Natural killer cell (primary cell): ENCODE results near the gene DOCK2. TPM values are rescaled to one million over a fixed set of nuclear protein-coding genes. Genes with fewer than 3 reads are reported as not detected.

Experiments
- ATAC-seq, 3 donors: fragments of 150-1000 bp in 2 of 3; fragments of 200-7000 bp in 1 of 3; cut with Tn5 transposase; 1 replicate in 1 of 3; 2 replicates in 2 of 3; pipeline ENCODE4 v1.10.0; 2021; ENCODE audit warnings: mild to moderate bottlenecking in 2 of 3, moderate library complexity in 2 of 3
- DNase-seq, 2 donors: peaks; one replicate each; pipeline versions ENCODE4 v3.0.0 to v3.0.0-alpha.2; 2013 to 2021; ENCODE audit warnings: mixed read lengths in 1 of 2
- H3K27ac ChIP-seq: one replicate; pipeline ENCODE4 v1.5.1; 2013; ENCODE audit warnings: mild to moderate bottlenecking, low read length
- H3K27me3 ChIP-seq: one replicate; pipeline ENCODE4 v1.6.1; 2013; ENCODE audit warnings: low read length; ENCODE audit not compliant: control insufficient read depth, insufficient read depth
- H3K36me3 ChIP-seq: one replicate; pipeline ENCODE4 v1.6.1; 2013; ENCODE audit warnings: low read length; ENCODE audit not compliant: control insufficient read depth, insufficient read depth
- H3K4me1 ChIP-seq: one replicate; pipeline ENCODE4 v1.6.1; 2013; ENCODE audit warnings: low read length; ENCODE audit not compliant: control insufficient read depth, insufficient read depth
- H3K4me3 ChIP-seq: one replicate; pipeline ENCODE4 v1.5.1; 2013; ENCODE audit warnings: low read length
- H3K9me3 ChIP-seq: one replicate; pipeline ENCODE4 v1.6.1; 2013; ENCODE audit warnings: low read length; ENCODE audit not compliant: control insufficient read depth, insufficient read depth
- H3K27ac Mint-ChIP-seq, 2 donors: one replicate each; pipeline ENCODE4 v1.8.0; 2022; ENCODE audit warnings: mild to moderate bottlenecking in 2 of 2, mixed read lengths in 2 of 2, moderate library complexity in 1 of 2
- H3K27me3 Mint-ChIP-seq, 2 donors: one replicate each; pipeline ENCODE4 v1.8.0; 2022; ENCODE audit warnings: low read depth in 2 of 2, mixed read lengths in 2 of 2
- H3K36me3 Mint-ChIP-seq: one replicate; pipeline ENCODE4 v1.8.0; 2022; ENCODE audit warnings: mixed read lengths
- H3K4me1 Mint-ChIP-seq, 2 donors: one replicate each; pipeline ENCODE4 v1.8.0; 2022; ENCODE audit warnings: mixed read lengths in 2 of 2
- H3K4me3 Mint-ChIP-seq: one replicate; pipeline ENCODE4 v1.8.0; 2022; ENCODE audit warnings: mild to moderate bottlenecking, moderate library complexity, mixed read lengths
- H3K9me3 Mint-ChIP-seq, 2 donors: one replicate each; pipeline ENCODE4 v1.8.0; 2022; ENCODE audit warnings: mixed read lengths in 2 of 2
- CTCF ChIP-seq: fragments of 200-600 bp; IDR thresholded peaks from one replicate; pipeline ENCODE4 v1.8.0; 2022; ENCODE audit warnings: antibody characterized with exemption
- WGBS: methylation state at CpG from one replicate; pipeline ENCODE4 v1.1.7; 2013; ENCODE audit warnings: missing lambda C conversion rate; ENCODE audit not compliant: insufficient coverage; 5-methylcytosine and 5-hydroxymethylcytosine counted together
- intact Hi-C: fragments of 100-400 bp; cut with micrococcal nuclease; formaldehyde crosslinking; loops from one replicate; pipeline ENCODE4 v1.14.2; 2022
- total RNA-seq, 4 donors: library from RNA; stranded (reverse); fragments of 120-200 nt in 1 of 4; gene quantifications; one replicate each; pipeline versions ENCODE4 v1.2.3 to v1.2.4, GENCODE V29; 2013 to 2022

Gene DOCK2
- total RNA-seq, 3 donors from 2014 or later (not counting 1 experiment from before 2014, with no cell fraction given): 317 to 361 (median 320) TPM

- intact Hi-C loops: no loop called here
- Mint-ChIP-seq H3K27me3 (no peaks in the 10 kb centered on the region), H3K36me3 (peaks cover 12% of the 10 kb centered on the region), H3K27ac (no peak overlapping the region), H3K4me1 (peaks cover 24 to 32% of the 10 kb centered on the region in 2 donors), H3K9me3 (no peaks in the 10 kb centered on the region), H3K4me3 (no peak overlapping the region)
- TF ChIP-seq CTCF: no peak
- WGBS: 95% methylated on average over 3 of the region's 3 CpGs
- ATAC-seq (no peak), DNase-seq (no peak)
- H3K27ac ChIP-seq: no peak overlapping the region
- no peaks in the 10 kb centered on the region for H3K4me1 ChIP-seq
- H3K27me3 ChIP-seq: no peaks in the 10 kb centered on the region
- H3K9me3 ChIP-seq: no peaks in the 10 kb centered on the region
- H3K36me3 ChIP-seq: peaks cover 35% of the 10 kb centered on the region
- H3K4me3 ChIP-seq: no peak overlapping the region
These were observed 203.3 kb downstream of the DOCK2 start for GRCh38 chr5:169840405-169840804.

- H3K9me3 ChIP-seq: no peaks in the 10 kb centered on the region
- intact Hi-C loops: no loop called here
These were observed 205.6 kb downstream of the DOCK2 start for GRCh38 chr5:169842699-169843098.

GRCh38 chr5:169847519-169847918 is 210.4 kb downstream of the DOCK2 start:
- H3K9me3 Mint-ChIP-seq: peaks cover 5 to 10% of the 10 kb centered on the region in 2 donors
- Histone ChIP-seq H3K36me3 (peaks cover 36% of the 10 kb centered on the region), H3K4me1 (no peaks in the 10 kb centered on the region), H3K9me3 (peaks cover 14% of the 10 kb centered on the region), H3K27ac (no peak overlapping the region), H3K4me3 (no peak overlapping the region), H3K27me3 (no peaks in the 10 kb centered on the region)
- H3K36me3 Mint-ChIP-seq: peaks cover 14% of the 10 kb centered on the region
- intact Hi-C loops: no loop called here
- H3K27ac Mint-ChIP-seq: peak overlapping the region in 1 of 2 donors; percentile 15
- DNase-seq (no peak), ATAC-seq (no peak)
- no peak for TF ChIP-seq CTCF
- no peak overlapping the region for H3K4me3 Mint-ChIP-seq
- H3K4me1 Mint-ChIP-seq: peaks cover 41 to 42% of the 10 kb centered on the region in 2 donors
- 100% methylated on average over 1 of the region's 1 CpG for WGBS
- H3K27me3 Mint-ChIP-seq: no peaks in the 10 kb centered on the region

More at GRCh38 chr5:169842699-169843098, 205.6 kb downstream of the DOCK2 start:
- peak overlapping the region; percentile 9 to 45 for H3K27ac Mint-ChIP-seq
- Histone ChIP-seq H3K4me1 (no peaks in the 10 kb centered on the region), H3K27me3 (no peaks in the 10 kb centered on the region), H3K4me3 (no peak overlapping the region), H3K27ac (no peak overlapping the region), H3K36me3 (peaks cover 35% of the 10 kb centered on the region)
- ATAC-seq (no peak), DNase-seq (no peak)
- H3K4me3 Mint-ChIP-seq: no peak overlapping the region
- H3K9me3 Mint-ChIP-seq: no peaks in the 10 kb centered on the region
- peaks cover 12% of the 10 kb centered on the region for H3K36me3 Mint-ChIP-seq
- peaks cover 31 to 34% of the 10 kb centered on the region in 2 donors for H3K4me1 Mint-ChIP-seq
- no peak for TF ChIP-seq CTCF
- no peaks in the 10 kb centered on the region for H3K27me3 Mint-ChIP-seq

GRCh38 chr5:169848271-169848670 is 211.2 kb downstream of the DOCK2 start:
- Histone ChIP-seq H3K27ac (no peak overlapping the region), H3K4me1 (no peaks in the 10 kb centered on the region), H3K27me3 (no peaks in the 10 kb centered on the region), H3K36me3 (peaks cover 35% of the 10 kb centered on the region), H3K9me3 (peaks cover 14% of the 10 kb centered on the region), H3K4me3 (no peak overlapping the region)
- no peak overlapping the region for H3K4me3 Mint-ChIP-seq
- no peaks in the 10 kb centered on the region for H3K27me3 Mint-ChIP-seq
- 77% methylated on average over 3 of the region's 3 CpGs for WGBS
- H3K4me1 Mint-ChIP-seq: peaks cover 41 to 48% of the 10 kb centered on the region in 2 donors
- H3K27ac Mint-ChIP-seq: no peak overlapping the region
- DNase-seq (no peak), ATAC-seq (no peak)
- peaks cover 14% of the 10 kb centered on the region for H3K36me3 Mint-ChIP-seq
- no peak for TF ChIP-seq CTCF
- intact Hi-C loops: no loop called here
- peaks cover 5 to 10% of the 10 kb centered on the region in 2 donors for H3K9me3 Mint-ChIP-seq
